HG03571 (cell line): Measurements from ENCODE around the gene MTARC2.
"Not testable (repeated sequence)": the region's sequence is repeated elsewhere in the genome, so short reads cannot be mapped to it uniquely, and the experiment has no call there.

ENCODE experiments used
- ATAC-seq: cut with Tn5 transposase; IDR thresholded peaks from one replicate; pipeline ENCODE4 v1.9.1; 2021; ENCODE audit not compliant: unreplicated experiment

MTARC2 gene

DNA sequence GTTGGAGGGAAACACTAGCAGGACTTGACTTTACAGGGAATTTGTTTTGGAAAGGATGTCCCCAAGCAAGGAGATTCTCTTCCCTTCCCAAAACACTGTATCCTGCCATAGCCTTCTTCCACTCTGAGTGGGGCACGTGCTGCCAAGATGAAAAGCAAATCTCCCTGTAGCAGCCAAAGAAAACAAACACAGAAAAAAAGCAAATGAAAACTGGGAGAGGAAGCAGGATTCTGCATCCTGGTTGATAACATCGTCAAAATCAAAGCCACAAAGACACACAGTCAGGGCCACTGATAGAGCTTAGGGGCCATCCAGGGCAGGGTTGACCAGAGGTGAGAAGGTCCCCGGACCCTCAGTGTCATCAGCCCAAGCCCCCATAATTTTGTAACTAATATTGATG lies 16.0 kb upstream of the MTARC2 start:
- no peak for ATAC-seq

DNA sequence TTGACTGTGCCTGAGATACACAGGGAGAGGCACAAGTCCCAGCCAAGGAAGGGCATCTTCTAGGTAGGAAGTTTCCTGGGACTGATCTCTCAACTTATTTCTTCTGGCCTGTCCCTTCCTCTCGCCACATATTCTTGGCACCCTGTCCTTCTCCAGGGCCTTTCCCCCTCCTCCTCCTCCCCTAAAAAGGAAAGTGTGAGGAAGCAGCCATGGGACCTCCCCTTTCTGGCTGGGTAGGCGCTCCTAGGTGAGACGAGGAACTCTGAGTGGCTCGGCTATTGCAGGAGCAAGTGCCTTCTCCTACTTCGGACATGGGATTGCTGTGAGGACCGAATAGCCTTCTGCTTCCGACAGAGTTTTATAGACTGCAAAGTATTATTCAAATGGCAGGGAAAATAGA lies 15.5 kb upstream of the MTARC2 start:
- ATAC-seq, result no peak

DNA sequence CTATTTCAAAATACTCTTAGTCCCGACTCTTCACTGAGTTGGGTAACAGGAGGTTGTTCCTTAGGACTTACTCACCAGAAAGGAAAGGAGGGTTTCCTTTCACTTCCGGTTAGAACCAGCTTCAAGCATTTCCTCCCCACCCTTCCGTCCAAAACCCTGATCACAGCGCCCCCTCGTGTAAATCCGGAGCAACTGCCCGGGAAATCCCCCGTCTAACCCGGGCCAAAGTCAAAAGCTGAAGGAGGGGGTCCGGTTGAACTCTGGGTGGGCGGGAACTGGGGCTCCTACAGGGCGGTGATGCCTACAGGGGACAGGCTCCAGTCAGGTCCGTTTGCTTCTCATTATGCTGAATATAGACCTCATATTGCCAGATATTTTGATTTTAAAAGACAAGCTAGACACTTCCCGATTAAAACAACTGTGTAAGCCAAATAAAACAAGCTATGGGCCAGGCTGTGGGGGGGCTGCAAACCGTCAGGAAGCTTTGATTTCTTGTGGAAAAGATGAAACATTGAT lies 15.0 kb upstream of the MTARC2 start:
- peak; percentile 92 for ATAC-seq

GRCh38 chr1:220734571-220735326 lies 13.4 kb upstream of the MTARC2 start:
- ATAC-seq, result no peak

DNA sequence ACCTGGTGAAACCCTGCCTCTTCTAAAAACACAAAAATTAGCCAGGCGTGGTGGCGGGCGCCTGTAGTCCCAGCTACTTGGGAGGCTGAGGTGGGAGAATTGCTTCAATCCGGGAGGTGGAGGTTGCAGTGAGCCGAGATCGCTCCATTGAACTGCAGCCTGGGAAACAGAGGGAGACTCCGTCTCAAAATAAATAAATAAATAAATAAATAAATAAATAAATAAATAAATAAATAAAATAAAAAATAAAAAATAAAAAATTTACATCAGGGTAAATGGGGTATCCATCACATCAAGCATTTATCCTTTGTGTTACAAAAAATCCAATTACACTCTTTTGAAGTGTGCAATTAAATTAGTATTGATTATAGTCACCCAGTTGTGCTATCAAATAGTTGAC lies 11.8 kb upstream of the MTARC2 start:
- not testable (repeated sequence) for ATAC-seq

DNA sequence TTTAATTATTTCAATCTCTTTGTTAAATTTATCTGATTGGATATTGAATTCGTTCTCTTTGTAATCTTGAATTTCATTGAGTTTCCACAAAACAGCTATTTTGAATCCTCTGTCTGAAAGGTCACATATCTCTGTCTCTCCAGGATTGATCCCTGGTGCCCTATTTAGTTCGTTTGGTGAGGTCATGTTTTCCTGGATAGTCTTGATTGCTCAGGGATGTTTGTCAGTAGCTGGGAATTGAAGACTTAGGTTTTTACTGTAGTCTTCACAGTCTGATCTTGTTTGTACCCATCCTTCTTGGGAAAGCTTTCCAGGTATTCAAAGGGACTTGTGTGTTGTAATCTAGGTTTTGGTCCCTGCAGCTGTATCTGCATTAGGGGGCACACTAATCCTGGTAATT lies 6.8 kb upstream of the MTARC2 start:
- ATAC-seq, result no peak

DNA sequence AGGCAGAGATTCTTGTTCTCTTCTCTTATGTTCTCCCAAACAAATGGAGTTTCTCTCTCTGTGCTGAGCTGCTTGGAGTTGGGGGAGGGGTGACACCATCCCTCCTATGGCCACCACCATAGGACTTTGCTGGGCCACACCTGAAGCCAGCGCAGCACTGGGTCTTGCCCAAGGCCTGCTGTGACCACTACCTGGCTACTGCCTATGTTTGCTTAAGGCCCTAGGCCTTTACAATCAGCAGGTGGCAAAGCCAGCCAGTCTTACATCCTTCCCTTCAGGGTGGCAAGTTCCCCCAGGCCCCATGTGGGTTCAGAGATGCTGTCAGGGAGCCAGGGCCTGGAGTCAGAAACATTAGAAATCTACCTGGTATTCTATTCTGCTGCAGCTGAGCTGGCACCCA lies 6.3 kb upstream of the MTARC2 start:
- no peak for ATAC-seq

GRCh38 chr1:220742520-220742919 lies 5.6 kb upstream of the MTARC2 start:
- no peak for ATAC-seq

GRCh38 chr1:220746851-220747250 lies 1.3 kb upstream of the MTARC2 start:
- ATAC-seq, result no peak

GRCh38 chr1:220747437-220748088 lies 559 bp upstream of the MTARC2 start:
- peak; percentile 14 for ATAC-seq

- no peak for ATAC-seq
Measured at GRCh38 chr1:220748936-220749335, 814 bp downstream of the MTARC2 start.

DNA sequence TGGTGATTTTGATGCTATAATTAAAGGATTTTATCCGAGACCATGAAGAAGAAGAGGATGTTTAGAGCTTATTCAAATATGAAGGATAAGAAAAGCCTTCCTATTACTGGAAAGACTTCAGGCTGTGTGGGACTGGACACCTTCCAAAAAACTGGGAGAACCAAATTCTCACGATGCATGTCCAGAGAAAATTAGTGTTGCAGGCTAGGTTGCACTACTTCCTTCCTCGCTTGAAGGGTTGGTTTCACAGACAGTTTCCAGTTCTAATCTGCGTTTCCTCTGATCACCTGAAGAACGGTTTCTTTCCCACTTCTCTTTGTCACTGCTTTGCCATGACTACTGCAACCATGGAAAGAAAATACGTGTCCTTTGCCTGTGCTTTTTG lies 2.0 kb downstream of the MTARC2 start:
- ATAC-seq, result no peak

GRCh38 chr1:220751111-220751510 lies 3.0 kb downstream of the MTARC2 start:
- no peak for ATAC-seq

- ATAC-seq, result no peak
Measured at GRCh38 chr1:220754212-220754917, 6.2 kb downstream of the MTARC2 start.

GRCh38 chr1:220754918-220755295 lies 6.8 kb downstream of the MTARC2 start:
- ATAC-seq, result no peak

DNA sequence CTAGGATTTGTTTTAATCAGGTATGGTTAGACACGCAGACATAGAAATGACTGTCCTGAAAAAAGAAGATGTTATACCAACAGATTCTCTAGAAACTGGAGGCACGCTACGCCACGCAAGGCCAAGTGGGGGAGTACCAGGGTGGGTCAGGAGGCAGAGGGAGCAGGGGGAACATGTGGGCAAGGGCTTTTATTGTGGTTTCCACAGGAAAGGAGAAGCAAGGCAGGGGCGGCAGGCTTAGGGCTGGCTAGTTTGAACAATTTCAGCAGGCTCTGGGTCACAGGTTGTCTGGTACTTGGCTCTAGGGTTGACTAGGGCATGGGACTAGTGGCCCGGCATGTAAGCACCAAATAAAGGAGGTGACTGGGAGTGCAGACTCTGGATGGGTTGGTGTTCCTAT lies 7.2 kb downstream of the MTARC2 start:
- ATAC-seq, result no peak

GRCh38 chr1:220757441-220757840 lies 9.3 kb downstream of the MTARC2 start:
- no peak for ATAC-seq

DNA sequence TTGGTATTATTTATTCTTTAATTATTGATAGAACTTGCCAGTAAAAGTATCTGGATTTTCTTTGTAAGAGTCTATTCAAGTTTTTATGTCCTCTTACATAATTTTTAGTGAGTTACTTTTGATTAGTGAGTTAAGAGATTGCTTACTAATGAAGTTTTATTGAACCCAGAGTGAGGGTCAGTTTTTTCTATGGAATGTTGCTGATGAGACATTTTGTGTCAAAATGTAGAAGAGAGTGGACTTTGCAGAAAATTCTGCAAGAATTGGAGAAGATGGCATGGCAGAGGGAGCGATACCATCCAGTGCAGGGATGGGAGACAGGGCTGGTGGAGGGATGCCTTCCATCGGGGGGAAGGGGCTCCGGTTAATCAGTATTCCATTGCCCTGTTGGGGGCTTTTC lies 11.0 kb downstream of the MTARC2 start:
- no peak for ATAC-seq

DNA sequence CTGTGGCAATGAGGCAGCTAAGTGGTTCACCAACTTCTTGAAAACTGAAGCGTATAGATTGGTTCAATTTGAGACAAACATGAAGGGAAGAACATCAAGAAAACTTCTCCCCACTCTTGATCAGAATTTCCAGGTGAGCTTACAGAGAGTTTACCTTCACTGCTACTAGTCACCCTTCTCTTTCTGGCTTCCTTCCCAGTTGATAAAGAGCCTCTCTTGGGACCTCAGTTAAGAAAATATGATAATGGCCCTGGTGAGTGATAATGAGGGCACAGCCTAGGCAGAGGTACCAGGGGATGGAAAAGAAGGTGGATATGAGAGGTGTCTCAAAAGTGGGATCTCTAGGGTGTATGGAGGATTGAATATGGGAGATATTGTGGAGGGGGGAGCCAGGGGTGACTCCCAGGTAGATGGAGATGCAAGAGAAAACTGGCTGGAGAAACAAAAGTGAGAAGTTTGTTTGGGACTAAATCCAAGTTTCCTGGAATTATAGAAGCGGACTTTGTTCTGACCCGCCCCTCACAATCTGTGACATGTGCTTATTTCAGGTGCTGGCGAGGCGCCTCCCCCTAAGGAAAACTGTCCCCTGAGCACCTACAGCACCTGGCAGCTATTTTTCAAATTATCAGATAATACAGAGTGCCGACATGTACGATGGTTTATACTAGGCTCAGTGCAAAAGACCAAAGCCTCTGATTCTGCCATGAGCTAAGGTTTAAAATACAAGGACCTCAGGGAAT lies 13.7 kb downstream of the MTARC2 start:
- ATAC-seq, result no peak

GRCh38 chr1:220764757-220765156 lies 16.6 kb downstream of the MTARC2 start:
- no peak for ATAC-seq
